T-cell (primary cell): ENCODE data around the gene ZBTB33. TPM values are rescaled to one million over a fixed set of nuclear protein-coding genes. Genes with fewer than 3 reads are reported as not detected.

Experiments used
- ATAC-seq, 4 experiments: fragments of 200-7000 bp in 3 of 4; fragments of 150-1000 bp in 1 of 4; cut with Tn5 transposase; replicated peaks in 1 of 4; 1 replicate in 3 of 4; 2 replicates in 1 of 4; pipeline ENCODE4 v1.10.0; 2021; ENCODE audit warnings: moderate library complexity in 3 of 4, mild to moderate bottlenecking in 2 of 4, moderate number of reproducible peaks in 1 of 4
- CTCF ChIA-PET, 2 donors: fragments of 300-600 bp; sonication (Branson Sonifier 250); formaldehyde crosslinking; loops; one replicate each; lab custom pipeline; 2022; ENCODE audit warnings: antibody characterized with exemption in 2 of 2; lab: Charles Lee
- POLR2A ChIA-PET, 2 donors: fragments of 300-600 bp; sonication (Branson Sonifier 250); formaldehyde crosslinking; loops; one replicate each; lab custom pipeline; 2022; ENCODE audit warnings: antibody characterized with exemption in 2 of 2; lab: Charles Lee
- DNase-seq, 35 experiments: peaks; one replicate each; pipeline versions ENCODE4 v3.0.0 to v3.0.0-alpha.2; 2013 to 2023
- H3K27ac ChIP-seq: one replicate; pipeline ENCODE4 v1.5.1; 2013; ENCODE audit warnings: low read length
- H3K27me3 ChIP-seq, 2 experiments: replicated peaks in 1 of 2; 1 replicate in 1 of 2; 2 replicates in 1 of 2; pipeline versions ENCODE4 v1.6.1 to v1.7.0; 2013; ENCODE audit warnings: low read length in 1 of 2, mixed read lengths in 1 of 2; ENCODE audit not compliant: control insufficient read depth in 2 of 2, insufficient read depth in 2 of 2; ENCODE audit errors: extremely low read depth in 1 of 2
- H3K36me3 ChIP-seq, 2 donors: 1 replicate in 1 of 2; 2 replicates in 1 of 2; pipeline versions ENCODE4 v1.6.1 to v1.7.0; 2013; ENCODE audit warnings: low read length in 1 of 2; ENCODE audit not compliant: control insufficient read depth in 2 of 2, insufficient read depth in 1 of 2; ENCODE audit errors: extremely low read depth in 1 of 2
- H3K4me1 ChIP-seq, 2 experiments: 1 replicate in 1 of 2; 2 replicates in 1 of 2; pipeline versions ENCODE4 v1.6.1 to v1.7.0; 2013; ENCODE audit warnings: low read length in 2 of 2, mixed read lengths in 1 of 2; ENCODE audit not compliant: insufficient read depth in 2 of 2, control insufficient read depth in 1 of 2; ENCODE audit errors: extremely low read depth in 1 of 2
- H3K4me3 ChIP-seq, 2 donors: 1 replicate in 1 of 2; 2 replicates in 1 of 2; pipeline versions ENCODE4 v1.5.1 to v1.7.0; 2013; ENCODE audit warnings: mild to moderate bottlenecking in 2 of 2, low read length in 1 of 2, moderate library complexity in 1 of 2; ENCODE audit not compliant: control insufficient read depth in 1 of 2; ENCODE audit errors: extremely low read depth in 1 of 2
- H3K9me3 ChIP-seq: 2 replicates; pipeline ENCODE4 v1.7.0; 2013
- H3K27ac Mint-ChIP-seq, 2 donors: one replicate each; pipeline ENCODE4 v1.8.0; 2020 to 2021; ENCODE audit warnings: mild to moderate bottlenecking in 2 of 2, mixed read lengths in 2 of 2
- H3K27me3 Mint-ChIP-seq, 2 donors: one replicate each; pipeline ENCODE4 v1.8.0; 2021 to 2022; ENCODE audit warnings: mixed read lengths in 2 of 2
- H3K36me3 Mint-ChIP-seq: one replicate; pipeline ENCODE4 v1.8.0; 2021; ENCODE audit warnings: mixed read lengths
- H3K4me1 Mint-ChIP-seq, 3 donors: one replicate each; pipeline ENCODE4 v1.8.0; 2020 to 2022; ENCODE audit warnings: mixed read lengths in 3 of 3, mild to moderate bottlenecking in 1 of 3
- H3K4me3 Mint-ChIP-seq, 3 donors: one replicate each; pipeline ENCODE4 v1.8.0; 2020 to 2022; ENCODE audit warnings: mild to moderate bottlenecking in 3 of 3, mixed read lengths in 3 of 3, moderate library complexity in 3 of 3
- H3K9me3 Mint-ChIP-seq, 3 donors: one replicate each; pipeline ENCODE4 v1.8.0; 2020 to 2022; ENCODE audit warnings: mixed read lengths in 3 of 3
- WGBS: methylation state at CpG from one replicate; pipeline ENCODE4 v1.1.5; 2013; ENCODE audit warnings: missing lambda C conversion rate; ENCODE audit not compliant: insufficient coverage; 5-methylcytosine and 5-hydroxymethylcytosine counted together
- total RNA-seq, 35 experiments: library from RNA in 6 of 35; stranded (reverse) in 6 of 35; fragments of 120-200 nt in 1 of 35; gene quantifications; one replicate each; pipeline versions ENCODE4 v1.2.1 to v1.2.4 and lab custom pipeline; 2013 to 2026

The ZBTB33 gene
- total RNA-seq, 5 donors from 2014 or later (not counting 1 experiment from before 2014, with no cell fraction given): 20.9 to 25.7 (median 22.1) TPM

GRCh38 chrX:120262859-120263708 lies 12.5 kb downstream of the ZBTB33 start:
- H3K4me3 ChIP-seq: no peak overlapping the region
- Mint-ChIP-seq H3K36me3 (no peaks in the 10 kb centered on the region), H3K27me3 (peaks cover 0 to 12% of the 10 kb centered on the region in 2 donors), H3K27ac (no peak overlapping the region), H3K4me1 (peaks cover 0 to 2% (median 0%) of the 10 kb centered on the region in 3 donors), H3K9me3 (no peaks in the 10 kb centered on the region), H3K4me3 (no peak overlapping the region)
- no peaks in the 10 kb centered on the region for H3K36me3 ChIP-seq
- DNase-seq (no peak), ATAC-seq (no peak)
- no peaks in the 10 kb centered on the region for H3K4me1 ChIP-seq
- no peak overlapping the region for H3K27ac ChIP-seq
- WGBS: no CpG with 5 or more reads among the region's 8 CpGs
- no peaks in the 10 kb centered on the region for H3K27me3 ChIP-seq
- POLR2A ChIA-PET: no interaction called here
- CTCF ChIA-PET: interaction anchor here in 1 of 2 donors (0.6 kb wide), 1 partner anchor 64 kb away, joined by 3 read pairs; no protein-coding TSS in a partner anchor
- H3K9me3 ChIP-seq: no peaks in the 10 kb centered on the region

- Mint-ChIP-seq H3K27ac (no peak overlapping the region), H3K9me3 (no peaks in the 10 kb centered on the region), H3K4me1 (peaks cover 2 to 5% (median 4%) of the 10 kb centered on the region in 3 donors), H3K27me3 (peaks cover 0 to 6% of the 10 kb centered on the region in 2 donors), H3K4me3 (no peak overlapping the region), H3K36me3 (no peaks in the 10 kb centered on the region)
- Histone ChIP-seq H3K27me3 (no peaks in the 10 kb centered on the region), H3K4me1 (peaks cover 0 to 3% of the 10 kb centered on the region in 2 experiments), H3K27ac (no peak overlapping the region), H3K9me3 (no peaks in the 10 kb centered on the region), H3K36me3 (no peaks in the 10 kb centered on the region), H3K4me3 (no peak overlapping the region)
- POLR2A ChIA-PET: interaction anchor here in 1 of 2 donors (0.5 kb wide), 1 partner anchor 26 kb away, joined by 6 read pairs; no protein-coding TSS in a partner anchor
- ATAC-seq: no peak
- no peak for DNase-seq
- CTCF ChIA-PET: interaction anchor here in 1 of 2 donors (0.6 kb wide), 1 partner anchor 176 kb away, joined by 3 read pairs; no protein-coding TSS in a partner anchor
Observed at GRCh38 chrX:120264341-120264740, 13.7 kb downstream of the ZBTB33 start.

- Histone ChIP-seq H3K4me3 (no peak overlapping the region), H3K4me1 (peaks cover 0 to 6% of the 10 kb centered on the region in 2 experiments), H3K36me3 (no peaks in the 10 kb centered on the region), H3K27me3 (no peaks in the 10 kb centered on the region), H3K9me3 (no peaks in the 10 kb centered on the region), H3K27ac (peak overlapping the region; percentile 23)
- Mint-ChIP-seq H3K4me3 (no peak overlapping the region), H3K4me1 (peaks cover 9 to 12% (median 11%) of the 10 kb centered on the region in 3 donors), H3K27me3 (peaks cover 0 to 8% of the 10 kb centered on the region in 2 donors), H3K9me3 (no peaks in the 10 kb centered on the region), H3K36me3 (no peaks in the 10 kb centered on the region), H3K27ac (peak overlapping the region; percentile 74 to 91)
- ChIA-PET CTCF (interaction anchor here (0.6 to 1.4 kb wide), 5 partner anchors 18 to 66 kb away, joined by 3 to 7 read pairs (median 5); partner anchors contain the start of gene ZBTB33 (in 2 of the 2)), POLR2A (interaction anchor here in 1 of 2 donors (0.5 kb wide), 1 partner anchor 353 kb away, joined by 8 read pairs; no protein-coding TSS in a partner anchor)
- DNase-seq: peak in 14 of 35 experiments; percentile 0 to 55 (median 15)
- WGBS: no CpG with 5 or more reads among the region's 1 CpG
- ATAC-seq: peak; percentile 66 to 99 (median 68)
Observed at GRCh38 chrX:120269373-120270035, 18.9 kb downstream of the ZBTB33 start.

- POLR2A ChIA-PET: no interaction called here
Observed at GRCh38 chrX:120270567-120270966, 20.0 kb downstream of the ZBTB33 start.

GRCh38 chrX:120271218-120271617 lies 20.6 kb downstream of the ZBTB33 start:
- ChIA-PET CTCF (no interaction called here), POLR2A (no interaction called here)
- Histone ChIP-seq H3K4me3 (no peak overlapping the region), H3K27me3 (no peaks in the 10 kb centered on the region), H3K4me1 (peaks cover 0 to 6% of the 10 kb centered on the region in 2 experiments), H3K36me3 (no peaks in the 10 kb centered on the region), H3K9me3 (no peaks in the 10 kb centered on the region), H3K27ac (no peak overlapping the region)
- Mint-ChIP-seq H3K4me3 (no peak overlapping the region), H3K36me3 (no peaks in the 10 kb centered on the region), H3K27ac (no peak overlapping the region), H3K9me3 (no peaks in the 10 kb centered on the region), H3K4me1 (peaks cover 9 to 12% (median 11%) of the 10 kb centered on the region in 3 donors), H3K27me3 (peaks cover 0 to 10% of the 10 kb centered on the region in 2 donors)
- WGBS: no CpG with 5 or more reads among the region's 2 CpGs
- ATAC-seq (no peak), DNase-seq (no peak)

More at GRCh38 chrX:120270567-120270966, 20.0 kb downstream of the ZBTB33 start:
- WGBS: no CpG with 5 or more reads among the region's 4 CpGs
- no peak overlapping the region for H3K27ac Mint-ChIP-seq
- Histone ChIP-seq H3K9me3 (no peaks in the 10 kb centered on the region), H3K36me3 (no peaks in the 10 kb centered on the region), H3K27me3 (no peaks in the 10 kb centered on the region), H3K27ac (no peak overlapping the region), H3K4me1 (peaks cover 0 to 6% of the 10 kb centered on the region in 2 experiments), H3K4me3 (no peak overlapping the region)
- H3K4me3 Mint-ChIP-seq: no peak overlapping the region
- peaks cover 9 to 12% (median 11%) of the 10 kb centered on the region in 3 donors for H3K4me1 Mint-ChIP-seq
- no peaks in the 10 kb centered on the region for H3K9me3 Mint-ChIP-seq
- no peak for DNase-seq
- peaks cover 0 to 10% of the 10 kb centered on the region in 2 donors for H3K27me3 Mint-ChIP-seq
- CTCF ChIA-PET: no interaction called here
- ATAC-seq: no peak
- H3K36me3 Mint-ChIP-seq: no peaks in the 10 kb centered on the region

GRCh38 chrX:120274145-120274544 lies 23.5 kb downstream of the ZBTB33 start:
- no peak for ATAC-seq
- ChIA-PET POLR2A (no interaction called here), CTCF (no interaction called here)
- Mint-ChIP-seq H3K36me3 (no peaks in the 10 kb centered on the region), H3K4me3 (no peak overlapping the region), H3K27me3 (peaks cover 0 to 18% of the 10 kb centered on the region in 2 donors), H3K4me1 (peaks cover 8 to 11% (median 9%) of the 10 kb centered on the region in 3 donors), H3K9me3 (no peaks in the 10 kb centered on the region), H3K27ac (no peak overlapping the region)
- WGBS: no CpG with 5 or more reads among the region's 2 CpGs
- H3K9me3 ChIP-seq: no peaks in the 10 kb centered on the region
- no peak overlapping the region for H3K27ac ChIP-seq
- H3K4me3 ChIP-seq: no peak overlapping the region
- no peaks in the 10 kb centered on the region for H3K27me3 ChIP-seq
- peaks cover 0 to 5% of the 10 kb centered on the region in 2 experiments for H3K4me1 ChIP-seq
- H3K36me3 ChIP-seq: no peaks in the 10 kb centered on the region
- no peak for DNase-seq
